Measurements from ENCODE around the gene IQCN.

Gene IQCN, protein sequence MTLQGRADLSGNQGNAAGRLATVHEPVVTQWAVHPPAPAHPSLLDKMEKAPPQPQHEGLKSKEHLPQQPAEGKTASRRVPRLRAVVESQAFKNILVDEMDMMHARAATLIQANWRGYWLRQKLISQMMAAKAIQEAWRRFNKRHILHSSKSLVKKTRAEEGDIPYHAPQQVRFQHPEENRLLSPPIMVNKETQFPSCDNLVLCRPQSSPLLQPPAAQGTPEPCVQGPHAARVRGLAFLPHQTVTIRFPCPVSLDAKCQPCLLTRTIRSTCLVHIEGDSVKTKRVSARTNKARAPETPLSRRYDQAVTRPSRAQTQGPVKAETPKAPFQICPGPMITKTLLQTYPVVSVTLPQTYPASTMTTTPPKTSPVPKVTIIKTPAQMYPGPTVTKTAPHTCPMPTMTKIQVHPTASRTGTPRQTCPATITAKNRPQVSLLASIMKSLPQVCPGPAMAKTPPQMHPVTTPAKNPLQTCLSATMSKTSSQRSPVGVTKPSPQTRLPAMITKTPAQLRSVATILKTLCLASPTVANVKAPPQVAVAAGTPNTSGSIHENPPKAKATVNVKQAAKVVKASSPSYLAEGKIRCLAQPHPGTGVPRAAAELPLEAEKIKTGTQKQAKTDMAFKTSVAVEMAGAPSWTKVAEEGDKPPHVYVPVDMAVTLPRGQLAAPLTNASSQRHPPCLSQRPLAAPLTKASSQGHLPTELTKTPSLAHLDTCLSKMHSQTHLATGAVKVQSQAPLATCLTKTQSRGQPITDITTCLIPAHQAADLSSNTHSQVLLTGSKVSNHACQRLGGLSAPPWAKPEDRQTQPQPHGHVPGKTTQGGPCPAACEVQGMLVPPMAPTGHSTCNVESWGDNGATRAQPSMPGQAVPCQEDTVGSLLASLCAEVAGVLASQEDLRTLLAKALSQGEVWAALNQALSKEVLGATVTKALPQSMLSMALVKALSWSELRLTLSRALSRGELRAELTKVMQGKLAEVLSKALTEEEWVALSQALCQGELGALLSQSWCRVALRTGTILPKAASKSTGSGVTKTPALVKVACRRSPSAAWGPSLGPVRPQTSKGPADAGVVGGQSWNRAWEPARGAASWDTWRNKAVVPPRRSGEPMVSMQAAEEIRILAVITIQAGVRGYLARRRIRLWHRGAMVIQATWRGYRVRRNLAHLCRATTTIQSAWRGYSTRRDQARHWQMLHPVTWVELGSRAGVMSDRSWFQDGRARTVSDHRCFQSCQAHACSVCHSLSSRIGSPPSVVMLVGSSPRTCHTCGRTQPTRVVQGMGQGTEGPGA (N-terminal part only)

DNA sequence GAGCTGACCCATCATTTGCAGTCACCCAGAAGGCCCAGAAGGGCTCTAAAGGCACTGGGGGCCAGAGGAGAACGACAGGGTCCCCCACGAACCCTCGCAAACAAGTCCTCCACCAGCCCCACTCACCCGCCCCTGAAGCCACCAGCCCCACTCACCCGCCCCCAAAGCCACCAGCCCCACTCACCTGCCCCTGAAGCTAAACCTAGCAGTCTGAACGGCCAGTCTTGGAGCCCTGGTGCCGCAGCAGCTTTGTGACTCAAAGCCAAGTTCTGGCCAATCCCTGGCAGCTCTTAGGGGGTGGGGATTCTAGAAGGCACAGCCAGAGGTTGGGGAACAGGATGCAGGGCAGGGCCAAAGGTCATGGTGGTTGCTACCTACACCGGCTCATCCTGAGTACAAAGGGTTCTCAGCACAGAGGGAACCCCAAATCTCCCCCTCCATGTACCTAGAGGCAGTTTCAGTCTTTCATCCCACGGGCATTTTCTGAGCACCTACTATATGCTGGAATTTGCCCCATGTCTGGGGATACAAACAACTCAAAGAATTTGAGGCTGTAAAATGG lies at the start of gene IQCN:
TSS of gene IQCN (minus strand) at position 234 of the 562 bp plus-strand sequence. CDS start 4,974 bp downstream, outside the sequence.
- no peak for DNase-seq

GRCh38 chr19:18322759-18323460 lies 48.7 kb upstream of the IQCN start, which contains the start of gene LSM4:
LSM4 (minus strand) TSS chr19:18323076; CDS start chr19:18323020, 56 bp downstream.
- DNase-seq = peak; percentile 100

- no peak for DNase-seq
Observed at GRCh38 chr19:18322318-18322758, 48.1 kb upstream of the IQCN start.

DNA sequence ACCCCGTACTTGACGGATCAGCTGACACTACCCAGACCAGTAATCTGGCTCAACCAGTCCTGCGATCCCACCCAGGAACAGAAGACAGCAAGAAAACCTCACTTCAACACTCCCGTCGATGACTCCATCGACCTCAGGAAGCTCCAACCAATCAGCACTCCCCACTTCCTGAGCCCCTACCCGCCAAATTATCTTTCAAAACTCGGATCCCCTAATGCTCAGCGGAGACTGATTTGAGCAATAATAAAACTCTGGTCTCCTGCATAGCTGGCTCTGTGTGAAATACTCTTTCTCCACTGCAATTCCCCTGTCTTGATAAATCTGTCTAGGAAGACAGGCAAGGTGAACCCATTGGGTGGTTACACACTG lies 47.5 kb upstream of the IQCN start:
- DNase-seq = no peak

GRCh38 chr19:18320865-18321733 lies 46.8 kb upstream of the IQCN start:
- DNase-seq = no peak

DNA sequence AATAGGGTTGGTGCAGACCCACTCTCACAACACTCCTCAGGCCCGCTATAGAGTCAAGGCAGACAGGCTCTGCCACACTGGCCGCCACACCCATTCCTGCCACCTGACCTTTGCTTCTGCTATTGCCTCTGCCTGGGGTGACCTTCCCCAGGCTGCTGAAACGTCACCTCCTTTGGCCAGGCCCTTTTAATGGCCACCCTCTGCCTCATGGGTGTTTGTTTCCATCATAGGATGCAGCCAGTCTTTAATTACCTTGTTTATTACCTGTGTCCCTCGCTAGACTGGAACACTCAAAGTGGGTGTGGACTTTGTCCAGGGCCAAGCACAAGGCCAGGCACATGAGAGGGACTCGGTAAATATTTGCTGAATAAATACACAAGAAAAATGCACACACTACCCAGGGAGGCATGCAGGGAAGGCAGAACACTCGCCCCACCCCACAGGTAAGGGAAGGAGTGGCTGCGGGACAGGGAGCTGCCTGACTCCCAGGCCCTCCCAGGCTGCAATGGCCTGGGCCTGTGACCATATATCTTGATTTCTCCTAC lies 45.4 kb upstream of the IQCN start:
- DNase-seq = no peak

DNA sequence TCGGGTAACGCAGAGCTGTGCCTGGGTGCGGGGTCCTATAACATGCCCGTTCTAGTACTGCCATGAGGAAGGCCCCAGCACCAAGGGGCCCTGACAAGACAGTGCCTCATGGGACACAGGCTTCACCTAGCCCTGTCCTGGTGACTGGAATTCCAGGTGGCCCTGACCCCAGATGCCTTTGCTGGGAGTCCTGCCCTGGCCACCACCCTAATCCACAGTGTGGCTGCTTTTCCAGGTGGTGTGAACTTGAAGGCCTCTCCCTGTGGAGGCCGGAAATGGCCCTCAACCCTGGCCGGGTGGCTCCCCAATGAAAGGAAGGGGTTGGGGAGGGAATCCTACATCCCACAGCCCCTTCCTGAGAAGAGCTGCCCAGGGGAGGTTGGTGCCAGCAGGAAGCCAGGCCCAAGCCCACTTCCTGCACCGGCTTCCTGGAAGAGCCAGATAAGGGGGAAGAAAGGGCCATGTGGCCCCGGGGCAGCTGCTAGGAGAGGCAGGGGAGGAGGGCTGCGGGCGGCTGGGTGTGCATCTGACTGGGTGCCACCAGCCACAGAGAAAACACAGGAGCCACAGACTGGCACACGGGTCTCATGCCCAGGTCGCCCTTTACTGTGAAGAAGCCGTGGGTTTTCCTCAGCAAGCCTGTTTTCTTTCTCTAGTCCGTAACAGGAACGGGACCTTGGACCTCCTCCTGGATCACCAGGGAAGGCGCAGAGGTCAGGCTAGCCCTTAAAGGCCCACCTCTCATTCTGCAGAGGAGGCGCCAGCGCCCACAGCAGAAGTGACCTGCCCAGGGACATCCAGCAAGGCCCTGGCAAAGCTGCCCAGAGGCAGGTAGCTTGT lies 43.9 kb upstream of the IQCN start:
- DNase-seq = no peak

GRCh38 chr19:18313398-18313797 lies 39.1 kb upstream of the IQCN start:
- no peak for DNase-seq

DNA sequence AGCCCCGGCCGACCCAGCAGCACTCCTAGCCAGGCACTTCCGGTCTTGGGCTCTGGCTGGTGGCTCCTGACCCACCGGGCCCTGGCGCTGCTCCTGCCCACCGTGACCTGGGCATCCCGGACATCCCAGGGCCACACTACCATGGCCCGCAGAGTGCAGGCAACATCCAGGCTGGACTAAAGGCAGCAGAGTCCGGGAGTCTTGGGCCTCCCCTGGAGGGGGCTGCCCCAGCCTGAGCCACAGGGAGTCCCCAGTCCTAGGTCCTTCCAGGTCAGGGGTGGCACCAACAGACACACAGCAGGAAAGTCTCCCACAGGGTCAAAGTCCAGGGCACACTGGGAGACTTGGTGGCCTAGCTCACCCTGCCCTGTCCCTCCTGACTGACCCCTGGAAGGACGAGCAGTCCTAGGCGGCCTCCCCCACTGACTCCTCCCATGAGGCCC lies 37.9 kb upstream of the IQCN start:
- no peak for DNase-seq

- DNase-seq = no peak
Observed at GRCh38 chr19:18311502-18312091, 37.3 kb upstream of the IQCN start.

- no peak for DNase-seq
Observed at GRCh38 chr19:18310966-18311365, 36.7 kb upstream of the IQCN start.

- DNase-seq = no peak
Observed at GRCh38 chr19:18310118-18310909, 36.1 kb upstream of the IQCN start.

- no peak for DNase-seq
Observed at GRCh38 chr19:18309525-18310064, 35.3 kb upstream of the IQCN start.

- no peak for DNase-seq
Observed at GRCh38 chr19:18308948-18309325, 34.7 kb upstream of the IQCN start.

DNA sequence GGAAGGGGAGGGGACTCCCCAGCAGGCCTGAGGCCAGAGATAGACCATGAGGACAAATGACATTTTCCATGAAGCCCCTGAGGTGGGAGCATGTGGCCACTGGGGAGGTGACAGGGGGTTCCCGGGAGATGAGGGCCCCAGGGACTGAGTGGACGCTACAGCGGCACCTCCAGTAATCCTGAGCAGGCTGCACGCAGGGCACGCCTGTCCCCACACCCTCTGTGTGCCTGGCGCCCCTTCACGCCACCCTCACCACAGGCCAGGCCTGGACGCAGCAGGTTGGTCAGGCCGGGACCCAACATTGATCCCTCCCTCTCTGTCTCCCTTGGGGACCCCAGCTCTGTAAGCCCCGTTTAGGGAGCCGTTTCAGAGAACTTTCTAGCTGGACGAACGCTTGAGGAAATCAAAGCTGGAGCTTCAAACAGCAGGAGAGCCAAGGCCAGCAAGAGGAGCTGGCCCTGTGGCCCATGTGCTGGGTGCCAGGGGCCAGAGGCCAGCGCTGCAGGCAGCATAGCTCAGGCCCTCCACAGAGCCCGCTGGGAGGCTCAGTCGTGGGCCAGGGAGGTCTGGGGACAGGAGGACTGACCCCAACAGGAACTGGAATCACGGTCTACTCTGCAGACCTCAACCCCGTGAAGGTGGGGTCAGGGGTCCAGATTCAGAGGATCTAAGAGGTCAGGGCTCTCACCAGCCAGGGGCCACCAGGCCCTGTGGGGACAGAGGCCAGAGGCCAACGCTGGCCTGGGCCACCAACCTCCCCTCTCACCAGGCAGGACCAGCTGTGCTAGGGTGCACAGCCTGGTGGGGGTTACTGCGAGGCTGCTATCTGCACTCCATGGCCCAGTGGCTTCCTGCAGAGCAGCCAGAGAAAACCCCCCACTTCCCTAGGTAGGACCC lies 34.0 kb upstream of the IQCN start:
- no peak for DNase-seq

- no peak for DNase-seq
Observed at GRCh38 chr19:18307271-18307681, 33.0 kb upstream of the IQCN start.

- no peak for DNase-seq
Observed at GRCh38 chr19:18306888-18307260, 32.6 kb upstream of the IQCN start.
